GM18502 (cell line): ENCODE measurements around the gene SGTA.
"Not testable (repeated sequence)": the region's sequence is repeated elsewhere in the genome, so short reads cannot be mapped to it uniquely, and the experiment has no call there.

Experiments
- ATAC-seq: cut with Tn5 transposase; IDR thresholded peaks from one replicate; pipeline ENCODE4 v1.9.1; 2021; ENCODE audit warnings: mild to moderate bottlenecking; ENCODE audit not compliant: unreplicated experiment, poor library complexity

Gene SGTA

GRCh38 chr19:2782936-2783780 lies at the start of gene SGTA:
Gene SGTA (minus strand): TSS chr19:2783273. CDS start chr19:2769068, 14,205 bp downstream.
- ATAC-seq: peak; percentile 71

- no peak for ATAC-seq
These were observed 44.9 kb upstream of the SGTA start for GRCh38 chr19:2827840-2828489.

GRCh38 chr19:2827022-2827421 lies 43.9 kb upstream of the SGTA start:
- ATAC-seq: no peak

- ATAC-seq: no peak
These were observed 41.1 kb upstream of the SGTA start for GRCh38 chr19:2824129-2824528.

GRCh38 chr19:2823646-2824045 lies 40.6 kb upstream of the SGTA start:
- ATAC-seq: no peak

GRCh38 chr19:2822846-2823245 lies 39.8 kb upstream of the SGTA start:
- no peak for ATAC-seq

GRCh38 chr19:2820112-2820702 lies 37.1 kb upstream of the SGTA start:
- peak; percentile 31 for ATAC-seq

- ATAC-seq: peak; percentile 87
These were observed 36.6 kb upstream of the SGTA start, which contains the start of gene ZNF554 for GRCh38 chr19:2819540-2820111. Gene ZNF554 (plus strand): TSS chr19:2819868. CDS start chr19:2820072, 204 bp downstream.

- ATAC-seq: not testable (repeated sequence)
These were observed 34.3 kb upstream of the SGTA start for GRCh38 chr19:2817237-2817829.

GRCh38 chr19:2816641-2817040 lies 33.6 kb upstream of the SGTA start:
- ATAC-seq: no peak

GRCh38 chr19:2815923-2816322 lies 32.9 kb upstream of the SGTA start:
- no peak for ATAC-seq

- ATAC-seq: no peak
These were observed 32.1 kb upstream of the SGTA start for GRCh38 chr19:2815191-2815614.

- no peak for ATAC-seq
These were observed 31.4 kb upstream of the SGTA start for GRCh38 chr19:2814426-2814825.

GRCh38 chr19:2813235-2814160 lies 30.4 kb upstream of the SGTA start:
- ATAC-seq: no peak

GRCh38 chr19:2812414-2813234 lies 29.6 kb upstream of the SGTA start:
- no peak for ATAC-seq

- no peak for ATAC-seq
These were observed 28.8 kb upstream of the SGTA start for GRCh38 chr19:2811735-2812413.

GRCh38 chr19:2811221-2811722 lies 28.2 kb upstream of the SGTA start:
- ATAC-seq: no peak
